Measurements from ENCODE around the gene PDGFA.
A peak's percentile ranks its signal among the peaks of the same experiment; 100 is the strongest.

The PDGFA gene

DNA sequence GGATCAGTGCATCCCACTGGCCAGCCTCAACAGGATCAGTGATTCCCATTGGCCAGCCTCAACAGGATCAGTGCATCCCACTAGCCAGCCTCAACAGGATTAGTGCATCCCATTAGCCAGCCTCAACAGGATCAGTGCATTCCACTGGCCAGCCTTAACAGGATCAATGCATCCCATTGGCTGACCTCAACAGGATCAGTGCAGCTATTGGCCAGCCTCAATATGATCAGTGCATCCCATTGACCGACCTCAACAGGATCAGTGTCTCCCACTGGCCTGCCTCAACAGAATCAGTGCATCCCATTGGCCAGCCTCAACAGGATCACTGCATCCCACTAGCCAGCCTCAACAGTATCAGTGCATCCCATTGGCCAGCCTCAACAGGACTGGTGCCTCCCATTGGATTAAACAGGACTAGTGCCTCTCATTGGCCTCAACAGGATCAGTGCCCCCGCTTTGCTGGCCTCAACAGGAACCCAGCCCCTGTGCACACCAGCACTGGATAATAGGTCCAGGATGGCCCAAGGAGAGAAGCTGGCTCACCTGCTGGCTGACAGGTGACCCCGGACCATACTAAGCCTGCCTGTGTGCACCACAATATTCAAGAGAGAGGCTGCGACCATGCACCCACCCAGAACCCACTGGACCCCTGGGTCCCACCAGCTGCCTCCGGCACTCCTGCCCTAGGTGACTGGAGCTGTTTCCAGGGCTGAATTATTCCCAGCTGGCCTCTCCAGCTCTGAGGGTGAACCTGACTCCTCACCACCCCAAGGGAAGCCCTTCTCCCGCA is 59.9 kb downstream of the PDGFA start:
- no peak for DNase-seq (ENCODE audit: low spot score)

DNA sequence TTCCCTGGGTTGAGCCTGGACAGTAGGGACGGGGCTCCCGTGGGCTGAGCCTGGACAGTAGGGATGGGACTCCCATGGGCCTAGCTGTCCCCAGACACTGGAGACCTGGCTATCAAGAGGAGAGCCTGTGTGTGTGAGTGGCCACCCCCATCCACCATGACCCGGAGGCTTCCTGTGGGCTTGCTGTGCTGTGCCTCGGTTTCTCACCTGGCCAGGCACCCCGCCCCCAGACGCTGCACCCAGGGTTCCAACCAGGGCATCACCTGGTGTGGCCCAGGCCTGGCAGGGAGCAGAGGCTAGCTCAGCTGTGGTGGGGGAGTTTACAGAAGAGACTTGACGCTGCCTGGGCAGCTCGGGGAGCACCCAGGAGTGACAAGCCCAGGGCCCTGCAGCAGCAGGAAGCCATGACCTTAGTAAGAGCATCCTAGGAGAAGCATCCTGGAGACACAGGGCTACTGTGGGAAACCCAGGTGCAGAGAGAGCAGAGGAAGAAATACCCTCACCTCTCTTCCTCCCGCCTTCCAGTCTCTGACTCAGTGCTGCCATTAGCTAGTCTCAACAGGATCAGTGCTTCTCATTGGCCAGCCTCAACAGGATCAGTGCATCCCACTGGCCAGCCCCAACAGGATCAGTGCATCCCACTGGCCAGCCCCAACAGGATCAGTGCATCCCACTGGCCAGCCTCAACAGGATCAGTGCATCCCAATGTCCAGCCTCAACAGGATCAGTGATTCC is 61.0 kb downstream of the PDGFA start:
- no peak for DNase-seq (ENCODE audit: low spot score)

DNA sequence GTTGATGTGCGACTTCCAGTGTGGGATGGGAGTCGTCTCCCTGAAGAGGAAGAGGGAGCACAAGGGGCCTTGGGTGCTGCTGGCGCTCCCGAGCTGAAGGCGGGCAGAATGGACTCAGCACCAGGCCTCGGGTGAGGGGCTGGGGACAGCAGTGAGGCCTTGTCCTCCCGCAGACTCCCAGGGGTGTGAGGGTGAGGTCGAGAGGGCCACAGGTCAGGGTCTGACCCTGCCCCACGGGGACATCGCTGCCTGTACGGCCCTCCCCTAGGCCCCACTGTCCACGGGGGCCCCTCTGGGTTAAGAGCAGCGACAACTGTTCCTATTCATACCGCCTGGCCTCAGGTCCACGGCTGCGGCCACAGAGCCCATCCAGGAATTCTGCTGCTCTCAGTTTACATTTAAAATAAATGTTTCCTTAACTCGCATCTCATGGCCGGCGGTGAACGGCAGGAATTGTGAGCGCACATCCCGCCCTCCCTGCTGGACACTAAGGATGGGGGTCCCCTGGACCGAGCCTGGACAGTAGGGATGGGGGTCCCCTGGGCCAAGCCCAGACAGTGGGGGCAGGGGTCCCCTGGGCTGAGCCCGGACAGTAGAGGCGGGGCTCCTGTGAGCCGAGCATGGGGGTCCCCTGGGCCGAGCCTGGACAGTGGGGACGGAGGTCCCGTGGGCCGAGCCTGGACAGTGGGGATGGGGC is 61.7 kb downstream of the PDGFA start:
- DNase-seq (ENCODE audit: low spot score): no peak

DNA sequence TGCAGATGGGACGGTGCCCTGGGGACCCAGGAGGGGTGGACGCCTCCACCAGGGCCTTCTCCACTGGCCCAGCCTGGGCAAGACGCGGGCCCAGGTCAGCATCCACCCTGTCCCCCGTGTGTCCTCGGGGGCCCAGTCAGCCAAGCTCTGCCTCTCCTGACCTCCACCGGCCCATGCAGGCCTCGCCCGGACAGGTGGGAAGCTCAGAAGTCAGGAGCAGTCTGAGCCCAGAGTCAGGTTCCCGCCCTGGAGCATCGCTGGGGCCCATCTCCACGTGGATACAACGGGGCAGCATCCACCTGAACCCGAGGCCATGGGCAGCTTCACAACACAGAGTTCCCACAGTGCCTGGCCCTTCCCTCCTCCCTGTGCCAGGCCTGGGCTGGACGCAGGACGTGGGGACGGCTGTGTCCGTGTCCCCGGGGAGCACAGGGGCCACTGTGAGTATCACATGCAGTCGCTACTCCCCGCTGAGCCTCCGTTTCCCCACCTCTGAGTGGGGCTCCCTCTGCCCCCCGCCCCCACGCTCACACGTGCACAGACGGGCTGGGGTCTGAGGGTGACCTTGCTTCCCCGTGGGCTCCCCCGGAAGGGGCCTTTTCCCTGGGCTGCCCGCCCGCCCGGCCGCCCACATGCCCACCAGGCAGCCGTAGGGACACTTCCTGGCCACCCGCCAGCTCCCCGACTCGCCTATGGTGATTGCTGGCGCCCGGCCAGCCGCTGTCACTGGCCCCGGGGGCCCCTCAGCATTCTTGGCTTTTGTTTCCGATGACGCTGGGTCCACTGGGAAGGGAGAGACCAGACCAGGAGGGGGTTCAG is 64.3 kb downstream of the PDGFA start:
- DNase-seq (ENCODE audit: low spot score): peak; percentile 78

DNA sequence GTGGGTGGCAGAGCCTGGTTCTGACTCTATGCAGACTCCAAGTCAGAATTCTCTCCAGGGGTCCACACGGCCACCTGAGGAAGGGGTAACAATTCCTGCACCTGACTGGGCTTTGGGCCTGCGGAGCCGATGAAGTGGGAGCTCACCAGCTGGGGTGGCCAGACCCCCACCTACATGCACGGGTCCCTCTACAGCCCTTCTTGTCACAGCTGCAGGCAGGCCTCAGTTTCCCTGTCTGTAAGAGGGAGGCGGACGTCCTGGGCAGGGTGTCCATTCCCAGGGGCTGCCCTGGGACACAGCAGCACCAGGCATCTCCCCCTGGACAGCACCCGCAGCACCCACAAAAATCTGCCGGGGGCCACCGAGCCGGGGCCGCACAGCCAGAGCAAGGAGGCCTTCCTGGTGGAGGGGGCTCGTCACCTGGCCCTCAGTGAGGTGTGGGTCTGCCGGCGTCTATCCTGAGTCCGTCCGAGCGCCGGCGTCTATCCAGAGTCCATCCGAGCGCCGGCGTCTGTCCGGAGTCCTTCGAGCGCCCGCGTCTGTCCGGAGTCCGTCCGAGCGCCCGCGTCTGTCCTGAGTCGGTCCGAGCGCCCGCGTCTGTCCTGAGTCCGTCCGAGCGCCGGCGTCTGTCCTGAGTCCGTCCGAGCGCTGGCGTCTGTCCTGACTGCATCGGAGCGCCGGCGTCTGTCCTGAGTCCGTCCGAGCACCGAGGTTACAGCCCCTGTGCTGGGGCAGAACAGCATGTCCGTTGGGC is 65.1 kb downstream of the PDGFA start:
- no peak for DNase-seq (ENCODE audit: low spot score)

DNA sequence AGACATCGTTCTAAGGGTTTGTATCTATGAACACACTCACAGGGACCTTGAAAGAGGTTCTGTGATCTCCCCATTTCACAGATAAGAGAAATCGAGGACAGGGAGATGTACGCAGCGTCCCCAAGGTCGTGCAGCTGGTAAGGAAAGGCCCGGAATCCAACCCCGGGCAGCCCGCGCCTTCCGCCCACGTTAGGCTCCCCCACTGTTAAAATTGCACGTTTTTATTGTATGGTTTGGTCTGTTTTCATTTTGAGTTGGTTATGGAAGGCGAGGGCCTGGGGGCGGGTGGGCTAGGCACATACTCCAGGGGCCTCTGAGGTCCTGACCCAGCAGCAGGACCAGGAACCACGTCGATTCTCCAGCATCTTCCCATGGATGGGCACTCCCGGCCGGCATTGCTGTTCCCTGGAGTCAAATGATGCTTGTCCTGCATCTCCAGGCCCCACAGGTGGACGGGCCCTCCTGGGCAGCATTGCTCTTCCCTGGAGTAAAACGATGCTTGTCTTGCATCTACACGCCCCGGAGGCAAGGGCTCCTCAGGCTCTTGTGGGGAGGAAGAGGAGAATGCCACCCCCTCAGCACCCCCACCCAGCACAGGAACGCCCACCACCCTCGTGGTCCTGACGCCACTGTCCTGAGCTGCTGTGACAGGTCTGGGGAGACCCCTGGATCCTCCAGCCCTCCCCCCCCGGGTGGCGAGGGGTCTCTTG is 65.9 kb downstream of the PDGFA start:
- no peak for DNase-seq (ENCODE audit: low spot score)

DNA sequence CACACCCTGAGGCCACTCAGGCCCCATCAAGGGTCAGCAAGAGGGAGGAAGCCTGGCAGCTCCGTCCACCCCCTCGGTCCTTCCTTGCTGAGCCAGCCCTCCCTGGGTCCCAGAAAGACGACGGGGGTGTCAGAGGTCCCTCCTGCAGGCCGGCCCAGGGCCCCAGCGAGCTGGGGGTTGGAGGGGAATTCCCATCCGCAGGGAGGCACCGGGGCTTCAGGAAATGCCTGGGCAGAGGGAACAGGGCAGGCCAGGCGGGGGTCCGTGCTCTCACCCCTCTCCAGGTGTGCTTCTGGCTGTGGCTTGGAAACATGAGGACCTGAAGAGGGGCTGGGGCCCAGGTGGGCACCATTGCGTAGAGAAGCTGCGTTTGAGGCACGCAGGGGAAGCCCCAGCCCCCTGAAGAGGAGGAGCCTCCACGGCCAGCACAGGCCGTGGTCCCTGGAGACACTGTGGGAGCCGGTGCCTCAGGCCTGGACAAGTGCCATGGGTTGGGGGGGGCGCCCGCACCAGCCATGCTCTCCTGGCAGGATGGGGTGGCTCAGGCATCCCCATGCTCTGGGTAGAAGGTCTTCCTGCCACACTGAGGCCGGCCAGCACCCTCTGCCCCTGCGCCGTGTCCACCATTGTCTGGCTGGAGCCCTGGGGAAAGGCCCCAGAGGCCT is 66.7 kb downstream of the PDGFA start:
- DNase-seq (ENCODE audit: low spot score): no peak

DNA sequence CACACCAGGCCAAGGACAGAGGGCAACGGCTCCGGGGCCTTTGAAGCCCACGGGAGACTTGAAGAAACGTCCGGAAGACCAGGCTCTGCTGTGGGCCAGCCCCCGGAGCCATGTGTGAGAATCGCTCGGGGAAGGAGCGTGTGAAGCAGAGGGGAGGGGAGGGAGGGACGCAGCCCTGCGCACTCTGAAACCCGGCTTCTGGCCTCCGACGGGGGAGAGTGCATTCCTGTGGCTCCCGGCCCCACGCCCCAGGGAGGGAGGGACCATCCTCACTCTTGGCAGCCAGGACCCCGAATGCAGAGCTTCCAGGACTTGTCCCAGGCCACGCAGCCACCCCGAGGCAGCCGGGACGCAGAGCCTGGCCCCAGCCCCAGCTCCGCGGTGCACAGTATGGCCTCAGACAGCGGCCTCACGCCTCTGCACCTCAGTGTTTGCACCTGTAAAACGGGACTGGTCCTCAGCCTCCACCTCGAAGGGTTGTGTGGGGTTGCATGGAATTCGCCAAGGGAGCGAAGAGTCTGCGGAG is 67.4 kb downstream of the PDGFA start:
- no peak for DNase-seq (ENCODE audit: low spot score)

DNA sequence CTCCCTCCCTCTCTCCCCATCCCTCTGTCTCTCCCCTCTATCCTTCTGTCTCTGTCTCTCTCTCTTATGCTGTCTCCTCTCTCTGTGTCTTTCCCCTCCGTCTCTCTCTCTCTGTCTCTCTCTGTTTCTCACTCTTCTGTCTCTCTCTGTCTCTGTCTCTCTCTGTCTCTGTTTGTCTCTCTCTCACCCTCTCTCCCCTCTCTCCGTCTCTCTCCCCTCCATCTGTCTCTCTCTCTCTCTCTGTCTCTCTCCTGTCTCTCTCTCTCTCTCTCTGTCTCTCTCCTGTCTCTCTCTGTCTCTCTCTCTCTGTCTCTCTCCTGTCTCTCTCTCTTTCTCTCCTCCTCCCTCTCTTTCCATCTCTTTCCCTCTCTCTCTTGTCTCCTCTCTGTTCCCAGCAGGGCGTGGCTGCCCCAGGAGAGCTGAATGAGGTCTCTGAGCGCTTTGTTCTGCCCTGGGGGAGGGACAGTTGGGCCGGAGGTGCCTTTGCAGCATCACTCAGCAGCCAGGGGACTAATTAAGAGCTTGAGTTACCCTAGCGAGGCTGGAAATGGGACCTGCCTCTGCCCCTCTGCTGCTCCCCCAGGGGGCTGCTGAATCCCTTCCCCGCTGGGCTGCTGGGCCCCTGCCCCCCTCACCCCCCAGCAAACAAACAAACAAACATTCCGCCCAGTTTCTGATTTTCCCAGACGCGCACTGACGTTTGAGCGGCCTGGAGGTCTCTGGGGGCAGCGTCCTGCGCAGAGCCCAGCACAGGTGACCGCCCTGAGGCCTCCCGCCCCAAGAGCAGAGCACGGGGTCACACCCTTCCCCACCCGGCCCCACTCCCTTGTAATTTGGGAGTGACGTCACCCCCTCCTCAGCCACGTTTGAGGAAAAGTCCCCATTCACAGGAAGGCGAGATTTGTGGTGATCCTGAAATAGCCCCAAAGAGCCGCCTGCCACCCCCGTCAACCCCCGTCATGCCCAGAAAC is 68.1 kb downstream of the PDGFA start:
- no peak for DNase-seq (ENCODE audit: low spot score)

DNA sequence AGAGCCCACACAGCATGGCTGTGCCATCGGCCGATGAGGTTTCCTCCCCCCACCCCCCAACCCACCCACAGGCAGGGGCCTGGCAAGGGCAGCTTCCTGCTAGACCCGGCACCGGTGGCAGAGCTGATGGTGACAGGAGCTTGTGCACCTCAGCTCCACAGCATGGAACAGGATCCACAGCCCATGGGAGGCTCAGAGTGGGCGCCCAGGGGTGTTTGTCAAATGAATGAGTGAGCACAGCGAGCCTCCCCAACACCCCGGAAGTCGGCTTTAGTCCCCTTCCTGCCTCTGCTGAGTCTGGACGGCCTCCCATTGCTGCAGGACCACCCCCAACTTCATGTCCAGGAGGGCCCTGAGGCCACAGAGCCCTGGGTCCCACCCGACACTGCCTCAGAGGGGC is 68.9 kb downstream of the PDGFA start:
- no peak for DNase-seq (ENCODE audit: low spot score)

DNA sequence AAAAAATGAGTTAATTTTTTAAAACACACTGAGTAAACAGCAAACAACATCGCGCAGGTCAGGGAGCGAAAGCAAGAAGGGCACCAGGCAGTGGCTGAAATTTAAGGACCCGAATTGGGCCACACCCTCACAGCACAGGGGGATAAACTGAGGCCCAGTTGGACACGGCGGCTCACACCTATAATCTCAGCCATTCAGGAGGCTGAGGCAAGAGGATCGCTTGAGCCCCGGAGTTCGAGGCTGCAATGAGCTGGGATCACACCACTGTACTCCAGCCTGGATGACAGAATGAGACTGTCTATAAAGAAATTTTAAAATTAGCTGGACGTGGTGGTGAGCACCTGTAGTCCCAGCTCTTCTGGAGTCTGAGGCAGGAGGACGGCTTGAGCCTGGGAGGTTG is 69.6 kb downstream of the PDGFA start:
- DNase-seq (ENCODE audit: low spot score): no peak

DNA sequence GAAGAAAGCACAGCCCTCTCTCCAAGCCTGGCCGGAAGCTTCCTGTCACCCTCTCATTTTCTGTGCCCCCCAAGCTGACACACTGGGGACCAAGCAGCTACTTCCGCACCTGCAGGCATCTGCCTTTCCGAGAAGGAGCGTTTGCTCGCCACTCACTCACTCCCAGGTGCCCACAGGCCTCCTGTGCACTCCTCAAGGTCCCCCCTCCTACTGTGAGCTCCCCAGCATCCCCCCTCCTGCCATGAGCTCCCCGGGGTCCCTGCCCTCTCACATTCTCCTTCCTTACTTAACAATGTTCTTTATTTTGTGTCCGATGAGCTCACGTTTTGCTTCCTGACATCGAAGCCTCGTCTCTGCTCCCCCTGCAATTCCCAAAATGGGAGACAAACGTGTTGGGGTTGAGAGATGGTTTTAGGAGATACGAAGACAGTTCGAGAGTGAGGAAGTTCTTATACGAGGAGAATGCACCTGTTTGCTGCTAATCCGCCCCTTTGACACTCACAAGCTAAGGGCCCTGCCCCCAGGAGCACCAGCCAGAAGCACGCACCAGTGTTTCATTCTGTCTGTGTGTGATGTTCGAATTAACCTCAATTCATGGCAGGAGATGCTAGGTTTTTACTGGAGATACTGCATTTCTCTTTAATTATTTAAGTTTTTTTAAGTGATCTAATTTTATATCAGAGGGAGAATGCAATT is 70.2 kb downstream of the PDGFA start:
- no peak for DNase-seq (ENCODE audit: low spot score)

DNA sequence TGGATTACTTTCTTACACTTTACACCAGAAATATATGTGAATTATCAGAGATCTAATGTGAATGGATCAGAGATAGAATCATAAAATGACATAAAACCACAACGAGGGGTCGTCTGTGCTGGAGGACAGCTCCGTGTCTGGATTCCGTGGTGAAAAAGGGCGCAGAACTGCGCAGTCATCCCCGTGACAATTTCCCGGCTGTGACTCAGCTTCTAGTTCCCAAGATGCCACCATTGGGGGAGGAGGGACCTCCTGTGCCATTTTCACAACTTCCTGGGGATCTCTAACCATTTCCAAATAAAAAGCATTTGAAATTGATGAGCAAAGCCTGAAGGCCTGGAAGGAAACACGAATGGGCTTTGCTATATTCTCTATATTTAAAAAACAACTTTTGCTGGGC is 72.1 kb downstream of the PDGFA start:
- no peak for DNase-seq (ENCODE audit: low spot score)
